Hematopoietic multipotent progenitor cell treated with erythropoietin and hydrocortisone succinate and interleukin-3 and kit ligand, for 4 days (in vitro differentiated cells): ENCODE data around the gene PKP3.

ENCODE experiments used
- DNase-seq: peaks from one replicate; pipeline ENCODE4 v3.0.0-alpha.2; 2015

The PKP3 gene

DNA sequence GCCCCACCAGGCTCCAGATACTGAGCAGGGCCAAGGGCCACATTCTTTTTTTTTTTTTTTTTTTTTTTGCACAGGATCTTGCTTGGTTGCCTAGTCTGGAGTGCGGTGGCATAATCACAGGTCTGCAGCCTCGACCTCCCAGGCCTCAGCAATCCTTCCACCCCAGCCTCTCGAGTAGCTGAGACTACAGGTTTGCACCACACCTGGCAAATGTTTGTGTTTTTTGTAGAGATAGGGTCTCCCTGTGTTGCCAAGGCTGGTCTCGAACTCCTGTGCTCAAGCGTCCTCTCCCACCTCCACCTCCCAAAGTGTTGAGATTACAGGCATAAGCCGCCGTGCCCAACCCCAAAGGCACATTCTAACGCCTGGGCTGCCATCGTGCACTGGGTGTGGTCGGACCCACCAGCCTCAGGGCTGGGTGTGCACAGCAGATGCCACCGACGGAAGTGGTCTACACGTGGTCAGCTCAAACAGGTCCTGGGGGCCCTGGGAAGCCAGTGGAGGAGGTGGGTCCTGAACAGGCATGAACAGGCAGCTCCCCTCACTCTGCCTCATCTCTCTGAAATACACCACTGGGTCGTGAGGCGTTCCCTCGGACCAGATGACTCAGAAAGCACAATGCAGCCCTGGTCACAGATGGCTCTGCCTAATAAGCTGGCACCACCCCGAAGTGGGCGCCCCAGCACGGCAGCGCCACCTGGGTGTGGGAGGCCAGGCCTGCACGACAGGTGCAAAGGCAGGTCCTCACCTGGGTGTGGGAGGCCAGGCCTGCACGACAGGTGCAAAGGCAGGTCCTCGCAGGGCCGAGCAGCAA is 29.9 kb upstream of the PKP3 start:
- DNase-seq: peak; percentile 74

DNA sequence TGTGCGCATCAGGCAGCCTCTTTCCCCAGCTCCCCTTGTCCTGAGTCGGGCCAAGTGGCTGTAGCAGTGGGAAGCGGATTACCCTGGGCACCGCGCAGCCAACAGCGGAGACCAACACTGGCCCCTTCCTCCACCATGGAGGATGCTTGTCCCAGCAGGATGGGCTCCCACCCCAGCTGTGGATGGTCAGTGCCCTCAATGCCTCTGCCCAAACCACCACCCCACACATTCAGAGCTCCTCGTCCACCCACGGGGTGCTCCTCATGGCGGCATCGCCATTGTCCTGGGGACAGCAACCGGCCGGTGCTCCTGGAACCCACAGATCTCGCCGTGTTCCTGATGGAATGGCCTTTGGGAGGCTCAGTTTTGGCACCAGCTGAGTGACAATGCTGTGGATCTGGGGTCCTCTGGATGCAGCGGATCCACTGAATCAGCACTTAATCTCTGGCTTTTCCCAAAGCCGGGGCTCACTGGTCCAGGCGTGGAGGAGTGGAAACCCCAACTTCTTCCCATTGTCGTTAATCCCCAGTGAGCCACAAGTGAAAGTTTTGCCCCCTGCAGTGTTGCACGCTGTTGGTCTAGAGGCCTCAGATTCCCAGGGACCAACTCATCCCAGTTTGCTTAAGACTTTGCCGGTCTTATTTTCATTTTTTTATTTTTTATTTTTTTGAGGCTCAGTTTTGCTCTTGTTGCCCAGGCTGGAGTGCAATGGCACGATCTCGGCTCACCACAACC is 28.9 kb upstream of the PKP3 start:
- no peak for DNase-seq

DNA sequence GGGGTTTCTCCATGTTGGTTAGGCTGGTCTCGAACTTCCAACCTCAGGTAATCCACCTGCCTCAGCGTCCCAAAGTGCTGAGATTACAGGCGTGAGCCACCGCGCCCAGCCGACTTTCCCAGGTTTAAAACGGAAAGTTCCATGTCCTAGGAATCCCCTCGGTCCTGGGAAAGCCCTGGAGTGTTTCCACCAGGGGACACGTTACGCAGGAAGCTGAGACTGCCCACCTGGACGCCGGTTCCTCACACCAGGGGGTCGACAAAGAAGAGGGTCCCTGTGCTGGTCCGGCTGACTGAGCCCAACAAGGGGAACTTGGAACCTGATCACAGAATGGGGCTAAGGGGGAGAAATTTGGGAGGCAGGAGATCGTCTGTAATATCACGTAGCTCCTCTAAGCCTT is 28.2 kb upstream of the PKP3 start:
- DNase-seq: no peak

DNA sequence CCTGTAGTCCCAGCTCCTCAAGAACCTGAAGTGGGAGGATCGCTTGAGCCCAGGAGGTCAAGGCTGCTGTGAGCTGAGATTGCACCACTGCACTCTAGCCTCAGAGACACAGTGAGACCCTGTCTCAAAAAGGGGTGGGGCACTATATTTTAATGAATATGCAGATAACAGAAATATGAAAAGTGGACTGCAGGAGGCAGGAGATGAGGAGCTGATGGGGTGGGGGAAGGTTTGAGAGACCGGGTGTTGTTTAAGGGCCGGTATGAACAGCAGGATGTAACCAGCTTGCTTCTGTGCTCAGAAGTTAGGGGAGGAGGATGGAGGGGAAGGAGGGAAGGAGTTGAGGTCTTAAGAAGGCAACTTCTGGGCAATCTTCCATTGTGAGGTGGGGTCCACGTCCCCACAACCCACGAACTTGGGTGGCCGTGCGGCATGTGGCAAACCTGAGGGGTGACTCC is 26.0 kb upstream of the PKP3 start:
- no peak for DNase-seq

DNA sequence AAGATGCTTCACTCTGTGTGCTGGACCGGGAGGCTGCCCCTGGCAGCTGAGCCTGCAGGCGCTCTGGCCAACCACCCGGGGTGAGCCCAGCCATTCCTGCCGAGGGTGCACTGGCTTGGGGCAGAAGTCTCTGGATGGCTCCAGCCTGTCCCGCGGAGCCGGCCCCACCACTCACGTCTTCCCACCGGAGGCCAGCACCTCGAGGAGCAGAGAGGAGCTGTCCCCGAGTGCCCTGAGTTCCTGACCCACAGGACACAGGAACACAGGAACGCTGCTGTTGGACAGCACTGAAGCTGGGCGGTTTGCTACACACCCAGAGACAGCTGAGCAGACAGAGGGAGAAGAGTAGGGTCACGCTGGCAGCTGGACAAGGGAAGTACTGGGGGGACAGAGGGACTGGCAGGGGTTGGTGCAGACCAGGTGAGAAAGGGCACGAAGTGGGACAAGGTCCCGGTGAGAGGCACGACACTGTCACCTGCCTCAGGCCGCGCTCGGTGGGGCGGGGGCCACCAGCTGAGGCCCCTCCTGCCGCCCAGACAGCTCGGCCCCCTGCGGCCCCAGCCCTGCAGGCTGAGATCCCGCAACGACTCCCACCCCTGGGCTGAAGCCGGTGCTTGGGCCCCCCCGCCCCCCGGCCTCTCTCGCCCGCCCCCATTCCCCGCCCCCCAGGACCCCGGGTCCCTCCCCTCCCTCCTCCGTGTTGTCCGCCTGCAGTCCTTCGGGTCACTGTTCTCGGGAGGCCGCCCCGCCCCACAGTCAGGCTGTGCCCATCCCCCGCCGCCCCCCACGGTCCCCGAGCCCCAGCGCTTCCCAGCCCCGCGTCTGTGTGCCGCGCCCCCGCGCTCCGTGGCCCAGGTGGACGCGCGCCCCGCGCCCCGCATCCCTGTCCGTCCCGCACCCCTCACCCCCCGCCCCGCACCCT is 25.3 kb upstream of the PKP3 start:
- DNase-seq: no peak

DNA sequence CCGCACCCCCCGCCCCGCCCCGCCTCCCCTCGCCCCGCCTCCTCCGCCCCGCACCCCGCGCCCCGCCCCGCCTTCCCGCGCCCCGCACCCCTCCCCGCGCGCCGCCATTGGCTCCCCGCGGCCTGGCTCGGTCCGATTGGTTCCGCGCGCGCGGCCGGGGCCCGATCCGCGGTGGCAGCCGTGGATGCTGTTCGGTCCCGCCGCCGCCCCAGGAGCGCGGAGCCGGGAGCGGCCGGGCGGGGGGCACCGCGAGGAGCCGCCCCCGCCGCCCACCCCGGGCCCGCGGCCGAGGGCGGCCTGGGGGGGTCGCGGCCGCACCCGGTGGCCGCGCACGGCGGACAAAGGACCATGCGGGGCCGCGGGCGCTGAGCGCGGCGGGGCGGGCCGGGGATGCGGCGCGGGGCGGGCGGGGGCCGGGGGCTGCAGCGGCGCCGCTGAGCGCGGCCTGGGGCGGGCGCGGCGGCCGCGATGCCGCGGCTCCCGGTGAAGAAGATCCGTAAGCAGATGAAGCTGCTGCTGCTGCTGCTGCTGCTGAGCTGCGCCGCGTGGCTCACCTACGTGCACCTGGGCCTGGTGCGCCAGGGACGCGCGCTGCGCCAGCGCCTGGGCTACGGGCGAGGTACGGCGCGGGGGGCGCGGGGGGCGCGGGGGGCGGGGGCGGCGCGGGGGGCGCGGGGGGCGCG is 24.5 kb upstream of the PKP3 start, which contains the start of gene B4GALNT4:
TSS of gene B4GALNT4 (plus strand) at position 164 of the 683 bp plus-strand sequence. CDS start at position 469, 305 bp downstream.
- DNase-seq: no peak

DNA sequence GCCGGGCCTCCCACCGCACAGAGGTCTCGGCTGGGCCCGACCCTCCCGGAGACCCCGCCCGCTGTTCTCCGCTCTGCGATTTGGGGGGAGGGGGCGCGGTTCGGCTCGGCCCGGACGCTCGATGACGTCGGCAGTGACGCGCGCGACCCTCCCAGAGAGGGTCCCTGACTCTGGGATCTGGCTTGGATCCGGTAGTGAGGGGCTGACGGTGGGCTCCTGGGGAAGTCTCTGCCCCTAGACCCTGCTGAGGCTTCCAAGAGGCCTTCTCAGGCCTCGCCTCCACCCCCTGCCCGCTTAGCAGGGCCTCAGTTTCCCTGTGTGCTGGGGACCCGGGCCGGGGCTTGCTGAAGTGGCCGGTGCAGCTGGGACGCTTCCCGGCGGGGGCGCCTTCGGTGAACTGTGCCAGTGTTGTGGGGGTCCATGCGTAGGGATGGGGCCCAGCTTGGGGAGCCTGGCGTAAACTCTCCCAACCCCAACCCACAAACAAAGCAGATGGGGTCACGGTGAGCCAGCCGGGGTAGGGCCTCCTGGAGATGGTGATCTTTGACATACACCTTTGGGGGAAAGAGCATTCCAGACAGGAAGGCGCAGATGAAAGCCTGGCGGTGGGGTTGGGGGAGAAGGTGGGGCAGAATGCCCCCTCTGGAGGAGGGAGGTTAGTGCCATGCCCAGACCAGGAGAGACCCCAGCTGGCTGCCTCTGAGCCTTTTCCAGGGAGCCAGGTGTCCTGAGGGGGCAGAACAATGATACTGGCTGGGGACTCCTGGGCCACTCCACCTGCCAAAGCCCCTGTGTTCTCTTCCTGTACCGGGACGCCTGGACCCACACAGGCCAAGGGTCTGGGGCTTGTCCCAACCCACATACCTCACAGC is 23.7 kb upstream of the PKP3 start:
- DNase-seq: no peak

DNA sequence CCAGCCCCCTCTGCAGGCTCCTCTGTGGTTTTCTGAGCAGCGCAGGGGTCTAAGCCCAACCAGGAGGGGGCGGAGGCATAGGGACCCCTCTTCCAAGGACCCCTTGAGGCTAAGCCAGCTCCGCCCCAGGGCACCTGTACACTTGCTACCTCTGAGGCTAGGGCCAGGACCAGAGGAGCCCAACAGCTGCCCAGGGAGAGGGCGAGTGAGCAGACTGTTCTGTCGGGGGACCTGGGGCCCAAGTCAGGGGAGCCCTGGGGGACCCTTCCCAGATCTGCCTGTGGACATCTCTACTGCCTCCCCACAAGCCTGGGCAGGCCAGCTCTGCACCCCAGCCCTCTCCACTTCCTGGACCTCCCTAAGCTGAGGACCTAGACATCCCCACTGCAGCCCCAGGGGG is 23.0 kb upstream of the PKP3 start:
- no peak for DNase-seq

DNA sequence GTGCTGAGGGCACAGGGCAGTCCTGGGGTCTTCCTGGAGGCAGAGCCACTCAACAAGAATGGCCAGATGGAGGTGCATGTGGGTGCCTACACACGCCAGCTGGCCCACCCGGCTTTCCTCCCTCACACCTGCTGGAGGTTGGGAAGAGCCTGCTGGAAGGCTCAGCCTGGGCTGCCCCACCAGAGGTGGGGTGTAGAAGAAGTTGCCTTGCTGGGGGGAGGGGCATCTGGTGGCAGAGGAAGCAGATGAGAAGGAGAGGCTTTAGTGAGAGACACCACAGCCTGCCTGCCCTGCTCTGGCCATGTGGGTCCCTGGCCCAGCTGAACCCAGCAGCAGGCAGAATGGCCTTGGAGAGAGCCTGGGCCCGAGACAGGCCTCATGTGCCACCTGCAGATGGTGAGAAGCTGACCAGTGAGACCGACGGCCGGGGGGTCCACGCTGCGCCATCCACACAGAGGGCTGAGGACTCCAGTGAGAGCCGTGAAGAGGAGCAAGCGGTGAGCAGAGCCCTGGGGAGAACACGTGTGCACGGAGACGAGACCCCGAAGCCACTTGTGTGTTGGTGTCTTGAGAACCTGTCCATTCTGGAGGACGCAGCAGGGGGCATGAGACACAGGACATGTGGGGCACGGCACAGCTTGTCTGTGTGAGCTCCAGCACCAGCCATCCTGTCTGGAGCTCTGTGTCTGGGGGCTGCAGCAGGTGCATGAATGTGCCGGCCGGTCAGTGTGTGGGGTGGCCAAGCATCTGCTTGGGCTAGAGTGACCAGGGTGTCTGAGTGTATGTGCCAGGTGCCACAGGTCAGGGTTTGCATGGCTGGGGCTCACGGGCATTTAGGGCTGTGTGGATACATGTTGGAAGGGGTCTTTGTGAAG is 22.1 kb upstream of the PKP3 start:
- DNase-seq: peak; percentile 48

DNA sequence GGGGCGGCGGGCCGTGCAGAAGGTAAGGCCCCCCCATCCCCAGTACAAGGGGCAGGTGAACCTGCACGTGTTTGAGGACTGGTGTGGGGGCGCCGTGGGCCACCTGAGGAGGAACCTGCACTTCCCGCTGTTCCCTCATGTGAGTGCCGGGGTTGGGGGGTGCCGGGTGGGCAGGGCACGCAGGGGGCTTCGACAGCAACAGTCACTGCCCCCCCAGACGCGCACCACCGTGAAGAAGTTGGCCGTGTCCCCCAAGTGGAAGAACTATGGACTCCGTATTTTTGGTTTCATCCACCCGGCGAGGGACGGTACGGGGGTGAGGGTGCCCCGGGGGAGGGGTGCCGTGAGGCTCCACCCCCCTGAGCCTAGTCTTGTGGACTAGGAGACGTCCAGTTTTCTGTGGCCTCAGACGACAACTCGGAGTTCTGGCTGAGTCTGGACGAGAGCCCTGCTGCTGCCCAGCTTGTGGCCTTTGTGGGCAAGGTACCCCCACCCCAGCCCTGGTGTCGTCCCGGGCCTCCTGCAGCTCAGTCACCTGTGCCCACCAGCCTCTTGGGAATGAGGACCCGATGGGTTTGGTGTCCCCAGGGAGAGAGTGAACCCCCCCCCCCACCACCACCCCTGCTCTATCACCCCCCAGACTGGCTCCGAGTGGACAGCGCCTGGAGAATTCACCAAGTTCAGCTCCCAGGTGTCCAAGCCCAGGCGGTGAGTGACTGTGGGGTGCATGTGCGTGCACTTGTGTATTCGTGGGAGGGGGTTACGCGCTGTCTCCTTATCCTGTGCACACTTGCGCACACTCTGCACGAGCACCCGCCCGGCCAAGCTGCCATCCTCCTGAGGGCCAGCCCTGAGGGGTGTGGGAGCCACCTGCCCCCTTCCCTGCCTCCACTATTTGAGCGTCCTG is 20.9 kb upstream of the PKP3 start:
- no peak for DNase-seq

DNA sequence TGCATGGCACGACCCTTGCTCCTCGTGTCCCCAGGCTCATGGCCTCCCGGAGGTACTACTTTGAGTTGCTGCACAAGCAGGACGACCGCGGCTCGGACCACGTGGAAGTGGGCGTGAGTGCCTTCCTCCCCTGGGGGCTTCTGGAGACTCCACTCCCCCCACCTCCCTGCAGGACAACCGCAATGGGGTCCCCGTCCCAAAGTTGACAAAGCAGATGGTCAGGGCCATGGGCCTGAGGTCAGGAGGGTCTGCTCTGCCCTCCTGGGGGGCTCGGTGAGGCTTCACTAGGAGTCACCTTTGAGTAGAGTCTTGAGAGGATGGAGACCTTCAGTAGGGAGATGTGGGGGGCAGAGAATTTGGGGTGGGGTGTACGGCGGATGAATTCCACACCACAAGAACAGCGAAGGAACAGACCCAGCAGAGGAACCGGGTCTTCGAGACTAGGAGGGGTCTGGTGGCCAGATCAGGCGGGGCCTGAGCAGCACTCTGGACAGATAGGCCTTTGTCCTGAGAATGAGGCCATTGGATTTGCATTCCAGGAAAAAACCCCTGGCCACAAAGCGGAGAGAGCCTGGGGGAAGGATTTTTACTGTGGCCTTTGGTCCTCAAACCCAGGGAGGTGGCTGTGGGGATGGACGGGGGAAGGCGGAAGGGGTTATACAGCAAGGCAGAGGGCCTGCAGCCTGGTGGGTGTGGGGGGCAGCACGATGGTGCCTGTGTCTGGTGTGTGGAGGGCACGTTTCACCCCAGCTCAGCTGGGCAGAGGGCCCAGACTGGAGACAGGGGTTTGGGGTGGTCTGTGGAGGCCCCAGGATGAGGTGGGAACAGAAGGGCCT is 20.1 kb upstream of the PKP3 start:
- no peak for DNase-seq

DNA sequence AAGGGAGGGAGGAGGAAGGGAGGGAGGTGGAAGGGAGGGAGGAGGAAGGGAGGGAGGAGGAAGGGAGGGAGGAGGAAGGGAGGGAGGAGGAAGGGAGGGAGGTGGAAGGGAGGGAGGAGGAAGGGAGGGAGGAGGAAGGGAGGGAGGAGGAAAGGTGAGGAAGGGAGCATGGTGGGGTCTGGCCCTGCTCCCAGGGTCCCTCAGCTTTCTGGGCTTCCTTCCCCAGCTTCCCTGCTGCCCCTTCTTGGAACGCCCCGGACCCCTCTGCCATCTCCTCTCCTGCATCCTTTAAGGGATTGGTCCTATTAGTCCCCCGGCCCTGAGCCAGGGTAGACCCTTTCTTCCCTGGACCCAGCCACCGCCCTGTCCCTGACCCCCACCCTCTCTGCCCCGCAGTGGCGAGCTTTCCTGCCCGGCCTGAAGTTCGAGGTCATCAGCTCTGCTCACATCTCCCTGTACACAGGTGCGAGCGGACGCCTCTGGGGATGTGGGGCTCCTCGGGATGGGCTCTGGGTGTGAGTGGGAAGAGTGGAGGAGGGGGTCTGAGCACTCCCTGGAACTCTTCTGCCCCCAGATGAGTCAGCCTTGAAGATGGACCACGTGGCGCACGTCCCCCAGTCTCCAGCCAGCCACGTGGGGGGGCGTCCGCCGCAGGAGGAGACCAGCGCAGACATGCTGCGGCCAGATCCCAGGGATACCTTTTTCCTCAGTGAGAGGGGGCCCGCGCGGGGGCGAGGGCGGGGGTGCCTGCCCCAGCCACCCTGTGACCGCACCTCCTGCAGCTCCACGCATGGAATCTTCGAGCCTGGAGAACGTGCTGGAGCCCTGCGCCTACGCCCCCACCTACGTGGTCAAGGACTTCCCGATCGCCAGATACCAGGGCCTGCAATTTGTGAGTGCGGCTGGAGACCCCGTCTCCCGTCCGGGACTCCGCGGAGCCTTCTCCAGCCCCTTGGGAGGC is 18.7 kb upstream of the PKP3 start:
- no peak for DNase-seq

DNA sequence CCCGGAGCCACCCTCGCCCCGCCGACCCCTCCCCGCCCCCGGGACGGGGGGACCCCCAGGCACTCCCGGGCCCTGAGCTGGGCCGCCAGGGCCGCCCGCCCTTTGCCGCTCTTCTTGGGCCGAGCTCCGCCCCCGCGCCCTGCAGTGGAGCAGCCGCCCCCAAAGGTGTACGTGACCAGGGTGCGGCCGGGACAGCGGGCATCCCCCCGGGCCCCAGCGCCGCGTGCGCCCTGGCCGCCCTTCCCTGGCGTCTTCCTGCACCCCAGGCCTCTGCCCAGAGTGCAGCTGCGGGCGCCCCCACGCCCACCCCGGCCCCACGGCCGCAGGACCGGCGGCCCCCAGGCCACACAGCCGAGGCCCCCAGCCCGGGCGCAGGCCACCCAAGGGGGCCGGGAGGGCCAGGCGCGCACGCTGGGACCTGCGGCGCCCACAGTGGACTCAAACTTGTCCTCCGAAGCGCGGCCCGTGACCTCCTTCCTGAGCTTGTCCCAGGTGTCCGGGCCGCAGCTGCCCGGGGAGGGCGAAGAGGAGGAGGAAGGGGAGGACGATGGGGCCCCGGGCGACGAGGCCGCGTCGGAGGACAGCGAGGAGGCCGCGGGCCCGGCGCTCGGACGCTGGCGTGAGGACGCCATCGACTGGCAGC is 17.4 kb upstream of the PKP3 start:
- no peak for DNase-seq

DNA sequence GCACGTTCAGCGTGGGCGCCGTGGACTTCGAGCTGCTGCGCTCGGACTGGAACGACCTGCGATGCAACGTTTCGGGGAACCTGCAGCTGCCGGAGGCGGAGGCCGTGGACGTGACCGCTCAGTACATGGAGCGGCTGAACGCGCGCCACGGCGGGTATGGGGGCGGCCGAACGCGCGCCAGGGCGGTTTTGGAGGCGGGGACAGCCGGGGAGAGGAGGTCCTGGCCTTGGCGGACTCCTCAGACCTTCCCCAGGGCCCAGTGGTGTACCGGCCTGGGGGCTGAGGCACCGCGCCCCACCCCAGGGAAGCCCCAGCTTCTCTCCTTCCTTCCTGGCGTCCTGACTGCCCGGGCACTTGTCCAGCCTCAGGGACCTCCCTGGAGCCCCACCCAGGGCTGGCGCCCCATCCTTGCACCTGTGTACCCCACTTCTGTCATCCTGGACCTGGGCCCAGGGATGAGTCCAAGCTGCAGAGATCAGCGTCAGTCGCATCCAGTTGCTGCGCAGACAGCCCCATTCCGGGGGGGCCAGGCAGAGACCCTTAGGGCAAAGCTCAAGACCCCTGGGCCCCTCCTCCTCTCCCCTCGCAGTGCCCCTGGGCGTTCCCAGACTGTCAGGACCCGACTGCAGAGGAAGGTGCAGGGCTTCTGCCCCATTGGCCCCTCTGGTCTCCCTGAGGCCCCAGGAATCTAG is 16.7 kb upstream of the PKP3 start:
- DNase-seq: no peak

DNA sequence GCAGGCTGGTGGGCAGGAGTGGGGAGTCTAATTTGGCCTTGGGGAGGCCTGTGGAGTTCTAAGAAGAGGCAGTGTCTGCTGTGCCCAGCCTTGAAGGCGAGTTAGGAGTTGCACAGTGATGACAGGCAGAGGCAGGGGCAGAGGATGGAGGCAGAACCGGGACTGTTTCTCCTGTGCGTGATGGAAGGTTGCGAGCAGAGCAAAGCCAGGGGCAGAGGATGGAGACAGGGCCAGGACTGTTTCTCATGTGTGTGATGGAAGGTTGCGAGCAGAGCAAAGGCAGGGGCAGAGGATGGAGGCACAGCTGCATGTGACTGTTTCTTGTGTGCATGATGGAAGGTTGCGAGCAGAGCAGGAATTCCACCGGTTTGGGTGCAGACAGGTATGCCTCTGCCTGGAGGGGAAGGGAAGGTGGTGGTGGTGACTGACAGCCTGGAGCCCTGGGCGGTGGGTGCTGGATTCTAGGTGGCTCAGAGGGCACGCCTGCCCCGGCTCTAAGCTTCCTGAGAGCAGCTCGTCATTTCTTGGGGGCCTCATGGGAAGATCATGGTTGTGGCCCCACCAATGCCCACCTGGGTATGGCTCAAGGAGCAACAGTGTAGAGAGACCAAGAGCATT is 16.0 kb upstream of the PKP3 start:
- no peak for DNase-seq
